GM18498 (cell line): ENCODE measurements around the gene KCNC4.

Experiments
- ATAC-seq: cut with Tn5 transposase; IDR thresholded peaks from one replicate; pipeline ENCODE4 v1.9.1; 2021; ENCODE audit warnings: mild to moderate bottlenecking, moderate library complexity; ENCODE audit not compliant: unreplicated experiment

Gene KCNC4

GRCh38 chr1:110209715-110210603, at the start of gene KCNC4:
Gene KCNC4 (plus strand): TSS chr1:110210314. CDS start chr1:110211500, 1,186 bp downstream.
- ATAC-seq: peak; percentile 86

DNA sequence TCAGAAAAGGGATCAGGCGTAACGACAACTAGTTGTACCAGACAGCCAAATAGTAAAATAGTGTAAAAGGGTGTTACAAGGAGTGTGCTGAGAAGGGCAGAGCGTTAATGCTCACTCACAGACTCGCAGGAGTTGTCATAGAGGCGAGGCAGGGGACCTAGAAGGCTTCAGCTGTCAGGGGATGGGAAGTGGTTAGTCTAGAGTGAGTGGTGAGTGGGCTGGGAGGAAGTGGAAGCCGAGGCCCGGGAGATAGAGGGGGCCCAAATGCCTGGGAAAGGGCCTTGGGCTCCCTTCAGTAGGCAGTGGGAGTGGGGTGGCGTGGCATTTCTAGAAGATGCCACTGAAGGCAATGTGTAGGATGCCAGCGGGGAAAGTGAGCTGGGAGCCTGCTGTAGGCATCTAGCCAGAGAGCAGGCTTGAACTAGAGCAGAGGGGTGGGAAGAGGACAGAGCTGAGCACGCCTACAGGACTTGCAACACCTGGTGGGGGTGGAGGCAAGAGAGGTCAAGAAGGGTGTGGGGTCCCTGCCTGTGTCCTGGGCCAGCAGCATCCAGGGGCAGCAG, 49.5 kb upstream of the KCNC4 start:
- no peak for ATAC-seq

- no peak for ATAC-seq
Measured at GRCh38 chr1:110161165-110161564, 48.9 kb upstream of the KCNC4 start.

GRCh38 chr1:110161849-110162248, 48.3 kb upstream of the KCNC4 start:
- no peak for ATAC-seq

DNA sequence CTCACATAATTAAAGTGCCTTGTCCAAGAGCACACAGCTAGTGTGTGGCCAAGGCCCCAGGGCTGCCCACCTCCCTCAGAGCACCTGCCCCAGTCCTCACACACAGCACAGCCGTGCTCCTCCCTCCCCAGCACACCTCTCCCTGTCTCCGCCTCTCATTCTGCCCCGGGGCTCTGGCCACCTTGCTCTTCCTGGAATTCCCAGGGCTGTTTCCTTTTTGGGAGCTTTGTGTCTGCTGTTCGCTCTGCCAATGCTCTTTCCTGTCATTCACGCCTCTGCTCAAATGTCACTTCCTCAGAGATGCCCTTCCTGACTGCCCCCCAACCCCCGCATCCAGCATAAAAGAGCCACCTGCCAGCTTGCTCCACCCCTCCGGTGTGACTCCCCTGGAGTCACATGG, 46.5 kb upstream of the KCNC4 start:
- ATAC-seq: no peak

GRCh38 chr1:110164725-110165350, 45.3 kb upstream of the KCNC4 start:
- no peak for ATAC-seq

DNA sequence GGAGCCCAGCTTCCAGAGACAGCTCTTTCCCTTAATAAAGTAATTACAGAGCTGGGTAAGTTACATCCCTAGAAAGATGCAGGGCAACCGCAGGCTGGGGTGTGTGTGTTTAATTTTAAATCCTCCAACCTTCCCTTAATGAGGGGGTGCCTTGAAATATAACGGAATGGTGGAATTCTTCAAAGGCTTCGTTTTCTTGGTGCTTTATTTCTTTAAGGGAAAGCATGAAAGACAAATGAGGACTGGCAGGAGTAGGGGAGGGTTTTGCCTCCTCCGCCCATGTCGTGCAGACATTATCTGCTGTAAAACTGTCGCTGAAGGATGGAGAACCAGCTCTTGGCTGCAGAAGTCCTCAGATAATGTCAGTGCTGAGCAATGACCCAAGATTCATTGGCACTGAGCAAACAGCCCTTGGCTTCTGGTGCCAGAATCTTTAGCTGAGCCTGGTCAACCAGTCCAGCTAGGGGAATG, 44.3 kb upstream of the KCNC4 start:
- ATAC-seq: no peak

DNA sequence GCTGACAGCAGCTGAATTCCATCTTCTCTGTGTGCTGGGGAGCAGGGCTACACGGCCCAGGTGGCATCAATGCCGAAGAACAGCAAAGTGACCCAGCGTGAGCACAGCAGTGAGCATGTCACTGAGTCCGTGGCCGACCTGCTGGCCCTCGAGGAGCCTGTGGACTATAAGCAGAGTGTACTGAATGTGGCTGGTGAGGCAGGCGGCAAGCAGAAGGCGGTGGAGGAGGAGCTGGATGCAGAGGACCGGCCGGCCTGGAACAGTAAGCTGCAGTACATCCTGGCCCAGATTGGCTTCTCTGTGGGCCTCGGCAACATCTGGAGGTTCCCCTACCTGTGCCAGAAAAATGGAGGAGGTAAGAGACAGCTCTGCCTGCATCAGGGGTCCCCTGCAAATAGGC, 43.3 kb upstream of the KCNC4 start:
- no peak for ATAC-seq

DNA sequence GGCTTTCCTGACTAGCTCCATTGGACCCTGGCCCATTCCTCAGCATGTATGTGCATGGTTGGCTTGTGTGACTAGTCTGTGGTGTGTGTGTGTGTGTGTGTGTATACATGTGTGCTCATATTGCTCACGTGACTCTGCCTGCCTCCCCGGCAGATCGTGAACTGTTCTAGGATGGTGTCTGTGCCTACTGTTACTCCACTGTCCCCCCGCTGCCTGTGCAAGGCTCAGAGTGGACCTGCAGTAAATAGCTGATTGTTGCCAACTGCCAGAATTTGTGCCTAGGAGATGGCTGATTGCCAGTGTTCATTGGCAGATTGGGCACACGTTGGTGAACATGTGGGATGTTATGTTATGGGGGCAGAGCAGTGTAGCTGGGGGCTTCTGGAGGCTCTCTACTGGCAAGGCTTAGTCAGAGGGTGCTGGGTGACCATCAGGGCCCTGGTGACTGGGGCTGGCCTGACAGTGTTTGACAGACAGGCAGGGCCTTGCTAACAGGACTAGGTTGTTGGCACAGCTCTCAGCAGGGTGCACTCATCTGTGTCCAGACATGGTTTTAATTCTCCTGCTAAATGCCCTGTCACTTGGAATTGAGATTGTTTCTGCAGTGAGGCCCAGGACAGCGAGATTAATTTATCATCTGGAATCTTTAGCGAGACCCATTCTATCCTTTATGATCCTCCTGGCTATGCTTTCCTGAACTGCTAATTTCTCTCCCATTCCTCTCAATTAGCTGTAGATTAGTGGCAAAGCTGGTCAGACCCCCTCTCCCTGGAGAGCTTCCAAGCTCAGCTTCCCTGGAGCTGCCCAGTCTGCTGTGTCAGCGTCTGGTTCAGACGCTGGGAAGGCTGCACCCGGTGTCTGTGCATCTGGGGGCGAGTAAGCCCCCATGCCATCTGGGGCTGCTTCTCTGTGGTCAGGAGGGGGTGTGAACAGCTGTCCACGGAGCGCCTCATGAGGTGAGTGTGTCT, 39.1 kb upstream of the KCNC4 start:
- no peak for ATAC-seq

- no peak for ATAC-seq
Measured at GRCh38 chr1:110172001-110172400, 38.1 kb upstream of the KCNC4 start.

GRCh38 chr1:110173466-110174105, 36.5 kb upstream of the KCNC4 start:
- ATAC-seq: no peak

DNA sequence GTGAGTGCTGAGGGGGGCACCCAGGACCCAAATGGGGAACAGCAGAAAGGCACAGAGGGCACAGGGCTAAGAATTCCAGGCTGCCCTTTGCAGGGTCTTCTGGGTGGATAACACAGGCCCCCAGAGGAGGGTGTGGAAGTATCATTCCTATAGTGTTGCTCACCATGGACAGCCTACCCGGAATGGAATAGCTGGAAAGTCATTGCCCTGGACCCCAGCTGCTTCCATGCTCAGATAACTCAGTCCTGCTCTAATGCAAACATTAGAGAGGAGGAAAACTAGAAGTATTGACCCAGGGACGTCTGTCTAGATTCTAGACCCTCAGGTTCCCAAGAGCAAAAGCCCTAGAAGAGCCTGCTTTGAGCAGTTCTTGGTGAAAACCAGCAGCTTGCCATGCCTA, 35.2 kb upstream of the KCNC4 start:
- no peak for ATAC-seq

GRCh38 chr1:110176299-110176956, 33.7 kb upstream of the KCNC4 start:
- ATAC-seq: no peak

DNA sequence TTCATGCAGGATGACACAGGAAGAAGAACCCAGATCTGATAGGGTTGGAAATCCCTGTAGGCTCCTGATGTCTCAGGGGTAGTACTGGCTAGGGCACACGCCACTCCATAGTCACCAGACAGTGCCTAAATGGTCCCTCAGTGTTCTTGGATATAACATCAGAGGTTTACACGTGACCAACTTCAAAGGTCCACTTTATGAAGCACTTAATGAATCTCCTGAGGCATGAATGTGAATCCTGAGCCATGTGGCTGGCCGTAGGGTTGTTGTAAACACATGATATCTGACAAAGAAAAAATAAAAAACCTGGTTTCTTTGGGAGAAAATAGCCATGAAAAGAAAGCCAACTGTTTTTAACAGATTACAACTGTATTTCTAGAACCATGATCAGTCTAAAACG, 32.3 kb upstream of the KCNC4 start:
- ATAC-seq: no peak

DNA sequence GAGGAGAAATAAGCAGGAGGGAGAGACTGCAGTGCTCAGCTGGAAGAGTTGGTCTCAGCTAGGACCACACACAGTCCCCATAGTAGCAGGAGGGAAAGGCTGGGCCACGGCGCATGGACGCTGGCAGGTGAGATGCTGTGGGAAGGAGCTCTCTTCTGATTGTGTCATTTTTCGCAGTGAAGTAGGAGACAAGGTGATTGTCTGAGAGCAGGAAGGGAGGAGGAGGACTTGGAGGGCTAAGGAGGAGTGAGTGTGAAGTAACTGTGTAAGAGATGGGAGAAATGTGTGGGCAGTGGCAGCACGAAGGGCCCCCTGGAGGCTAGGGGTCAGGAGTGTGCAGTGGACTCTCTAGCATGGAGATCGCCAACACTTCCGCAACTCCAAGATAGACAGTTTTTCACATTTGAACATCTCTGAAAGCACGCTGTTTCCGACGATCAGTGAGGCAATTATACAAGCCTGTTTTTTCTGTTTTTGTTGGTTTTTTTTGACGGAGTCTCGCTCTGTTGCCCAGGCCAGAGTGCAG, 26.4 kb upstream of the KCNC4 start:
- ATAC-seq: no peak

GRCh38 chr1:110184446-110184845, 25.7 kb upstream of the KCNC4 start:
- no peak for ATAC-seq

GRCh38 chr1:110185181-110185580, 24.9 kb upstream of the KCNC4 start:
- ATAC-seq: no peak

DNA sequence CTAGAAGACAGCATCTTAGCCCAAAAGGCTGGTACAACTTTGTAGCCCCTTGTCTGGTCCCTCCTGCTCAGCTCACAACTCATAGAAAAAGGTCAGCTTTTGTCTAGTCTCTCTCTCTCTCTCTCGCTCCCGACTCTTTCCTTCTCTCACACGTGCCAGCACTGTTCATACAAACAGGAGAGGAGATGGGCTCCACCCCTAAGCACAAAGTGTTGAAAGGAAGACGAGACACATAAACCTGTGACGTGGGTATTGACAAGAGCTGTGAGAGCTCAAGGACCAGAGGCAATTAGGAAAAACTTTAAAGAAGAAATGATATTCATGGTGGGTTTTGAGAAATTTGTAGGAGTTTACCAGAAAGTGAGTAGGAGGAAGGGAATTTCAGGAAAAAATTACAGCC, 23.6 kb upstream of the KCNC4 start:
- ATAC-seq: no peak

DNA sequence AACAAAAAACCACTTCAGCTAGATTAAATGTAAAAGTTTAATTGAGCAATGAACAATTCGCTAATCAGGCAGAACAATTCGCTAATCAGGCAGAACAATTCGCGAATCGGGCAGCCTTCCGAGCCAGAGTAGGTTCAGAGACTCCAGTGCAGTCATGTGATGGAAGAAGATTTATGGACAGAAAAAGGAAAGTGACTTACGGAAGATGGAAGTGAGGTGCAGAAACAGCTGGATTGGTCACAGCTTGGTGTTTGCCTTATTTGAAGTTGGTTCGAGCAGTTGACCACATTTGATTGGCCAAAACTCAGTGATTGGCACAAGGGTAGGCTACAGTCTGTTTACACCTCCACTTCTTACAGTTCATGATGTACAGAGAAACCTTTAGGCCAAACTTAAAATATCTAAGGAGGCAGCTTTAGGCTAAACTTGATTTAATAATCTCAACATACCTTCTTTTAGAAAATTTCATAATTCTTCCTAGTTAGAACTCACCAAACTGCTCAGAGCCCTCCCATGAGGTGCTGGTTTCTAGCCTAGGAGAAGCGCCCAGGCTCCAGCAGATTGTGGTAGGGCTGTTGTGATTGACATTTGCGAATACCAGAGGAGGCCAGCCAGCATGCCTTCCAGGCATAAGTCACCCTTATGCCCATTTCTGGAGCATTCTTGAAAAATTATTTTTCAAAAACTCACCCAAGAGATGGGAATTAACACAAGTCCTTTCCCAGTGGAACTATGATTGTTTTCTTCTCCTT, 22.8 kb upstream of the KCNC4 start:
- no peak for ATAC-seq
